GM23248 (cell line): Measurements from ENCODE around the gene PPP1R27.

Source experiments
- EZH2 ChIP-seq: fragments of 200-600 bp; sonication (generic); IDR thresholded peaks from 2 replicates; pipeline ENCODE4 v1.6.1; 2018; ENCODE audit warnings: antibody characterized with exemption, mild to moderate bottlenecking; ENCODE audit not compliant: insufficient read depth, poor library complexity, severe bottlenecking
- EZH2phosphoT487 ChIP-seq: fragments of 200-600 bp; sonication (generic); IDR thresholded peaks from 2 replicates; pipeline ENCODE4 v1.6.1; 2018; ENCODE audit warnings: antibody characterized with exemption, moderate library complexity, mild to moderate bottlenecking, low read depth; ENCODE audit not compliant: insufficient read depth

DNA sequence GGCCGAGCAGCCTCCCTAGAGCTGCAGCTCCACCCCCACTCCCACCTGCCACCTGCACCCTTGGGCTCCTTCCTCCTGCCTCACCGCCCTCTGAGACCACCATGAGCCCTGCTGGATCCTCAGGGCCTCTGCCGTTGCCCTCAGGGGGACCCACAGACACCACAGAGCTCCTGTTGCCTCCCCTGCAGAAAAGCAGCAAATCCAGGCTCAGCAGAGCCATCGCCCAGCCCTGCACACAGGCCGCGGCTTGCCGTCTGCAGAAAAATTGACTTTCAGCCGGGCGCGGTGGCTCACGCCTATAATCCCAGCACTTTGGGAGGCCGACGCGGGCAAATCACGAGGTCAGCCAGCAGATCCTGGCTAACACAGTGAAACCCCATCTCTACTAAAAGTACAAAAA lies 7.0 kb upstream of the PPP1R27 start:
- TF ChIP-seq EZH2phosphoT487 (no peak), EZH2 (no peak)
